Loucy (cell line): ENCODE data around the gene ASAH2B.

Experiments used
- H2AFZ ChIP-seq: fragments of 200-600 bp; sonication (generic); 2 replicates; pipeline ENCODE4 v1.6.0; 2016; ENCODE audit warnings: antibody characterized with exemption, mild to moderate bottlenecking, low read length, moderate library complexity
- H3F3A ChIP-seq: fragments of 200-600 bp; 2 replicates; pipeline ENCODE4 v1.6.0; 2016; ENCODE audit warnings: antibody characterized with exemption, low read depth, mild to moderate bottlenecking
- H3K27me3 ChIP-seq: fragments of 200-600 bp; sonication (generic); 2 replicates; pipeline ENCODE4 v1.6.1; 2014; ENCODE audit warnings: low read length, mild to moderate bottlenecking; ENCODE audit not compliant: insufficient read depth, poor library complexity, severe bottlenecking
- H3K36me3 ChIP-seq: fragments of 200-600 bp; sonication (generic); 2 replicates; pipeline ENCODE4 v1.6.1; 2016; ENCODE audit warnings: low read length; ENCODE audit not compliant: insufficient read depth
- H3K4me1 ChIP-seq: fragments of 200-600 bp; sonication (generic); 2 replicates; pipeline ENCODE4 v1.5.1; 2014; ENCODE audit warnings: low read length, mild to moderate bottlenecking; ENCODE audit not compliant: insufficient read depth, poor library complexity, severe bottlenecking
- H3K4me2 ChIP-seq: fragments of 200-600 bp; sonication (generic); 2 replicates; pipeline ENCODE4 v1.6.0; 2014; ENCODE audit warnings: antibody characterized with exemption, low read length, low read depth, mild to moderate bottlenecking; ENCODE audit not compliant: poor library complexity, severe bottlenecking
- H3K4me3 ChIP-seq: fragments of 200-600 bp; sonication (generic); 2 replicates; pipeline ENCODE4 v1.5.1; 2014; ENCODE audit warnings: low read length, mild to moderate bottlenecking, mixed read lengths; ENCODE audit not compliant: poor library complexity, severe bottlenecking
- H3K79me2 ChIP-seq: fragments of 200-600 bp; sonication (generic); 2 replicates; pipeline ENCODE4 v1.6.1; 2014; ENCODE audit warnings: low read length; ENCODE audit not compliant: insufficient read depth
- H3K9ac ChIP-seq: fragments of 200-600 bp; sonication (generic); 2 replicates; pipeline ENCODE4 v1.6.0; 2014; ENCODE audit warnings: mild to moderate bottlenecking, low read depth, low read length, moderate library complexity; ENCODE audit not compliant: poor library complexity, severe bottlenecking
- H3K9me2 ChIP-seq: fragments of 200-600 bp; sonication (generic); replicated peaks from 2 replicates; pipeline ENCODE4 v1.6.1; 2016; ENCODE audit warnings: low read depth, low read length, mixed read lengths
- H3K9me3 ChIP-seq: fragments of 200-600 bp; sonication (generic); 2 replicates; pipeline ENCODE4 v1.6.1; 2014; ENCODE audit warnings: mild to moderate bottlenecking, antibody characterized with exemption, low read length, low read depth; ENCODE audit not compliant: insufficient read depth
- H4K20me1 ChIP-seq: fragments of 200-600 bp; sonication (generic); 2 replicates; pipeline ENCODE4 v1.6.0; 2014; ENCODE audit warnings: antibody characterized with exemption, low read length, mild to moderate bottlenecking; ENCODE audit not compliant: insufficient read depth, poor library complexity, severe bottlenecking
- CTCF ChIP-seq: fragments of 200-600 bp; sonication (generic); conservative IDR thresholded peaks from 2 replicates; pipeline ENCODE4 v1.5.1; 2014; ENCODE audit warnings: mild to moderate bottlenecking, antibody characterized with exemption, low read length
- EZH2phosphoT487 ChIP-seq: fragments of 200-600 bp; IDR thresholded peaks from 2 replicates; pipeline ENCODE4 v1.6.1; 2018; ENCODE audit warnings: antibody characterized with exemption, mild to moderate bottlenecking, moderate library complexity, borderline replicate concordance

The ASAH2B gene

GRCh38 chr10:50799595-50799994 is 59.9 kb downstream of the ASAH2B start:
- Histone ChIP-seq H2AFZ (no peak overlapping the region), H3K9me2 (no peaks in the 10 kb centered on the region), H3K4me2 (no peak overlapping the region), H3K9me3 (no peaks in the 10 kb centered on the region), H3K4me1 (no peaks in the 10 kb centered on the region), H4K20me1 (no peaks in the 10 kb centered on the region), H3K9ac (no peak overlapping the region), H3F3A (no peaks in the 10 kb centered on the region), H3K36me3 (no peaks in the 10 kb centered on the region), H3K27me3 (no peaks in the 10 kb centered on the region), H3K79me2 (no peaks in the 10 kb centered on the region), H3K4me3 (no peak overlapping the region)
- no peak for TF ChIP-seq CTCF
- no peak for TF ChIP-seq EZH2phosphoT487

- Histone ChIP-seq H3K4me1 (no peaks in the 10 kb centered on the region), H3K9ac (no peak overlapping the region), H3K9me2 (no peaks in the 10 kb centered on the region), H3F3A (no peaks in the 10 kb centered on the region), H4K20me1 (no peaks in the 10 kb centered on the region), H3K4me2 (no peak overlapping the region), H3K79me2 (no peaks in the 10 kb centered on the region), H3K36me3 (no peaks in the 10 kb centered on the region), H3K9me3 (no peaks in the 10 kb centered on the region), H3K27me3 (no peaks in the 10 kb centered on the region), H2AFZ (no peak overlapping the region), H3K4me3 (no peak overlapping the region)
- no peak for TF ChIP-seq CTCF
- no peak for TF ChIP-seq EZH2phosphoT487
Measured at GRCh38 chr10:50805981-50806622, 66.4 kb downstream of the ASAH2B start.

GRCh38 chr10:50807851-50808776 is 68.4 kb downstream of the ASAH2B start:
- Histone ChIP-seq H3K9ac (no peak overlapping the region), H2AFZ (no peak overlapping the region), H3F3A (no peaks in the 10 kb centered on the region), H3K79me2 (no peaks in the 10 kb centered on the region), H3K9me3 (no peaks in the 10 kb centered on the region), H3K9me2 (no peaks in the 10 kb centered on the region), H4K20me1 (no peaks in the 10 kb centered on the region), H3K36me3 (no peaks in the 10 kb centered on the region), H3K27me3 (no peaks in the 10 kb centered on the region), H3K4me2 (no peak overlapping the region), H3K4me3 (no peak overlapping the region), H3K4me1 (no peaks in the 10 kb centered on the region)
- TF ChIP-seq CTCF (no peak), EZH2phosphoT487 (no peak)
